ENCODE results near the gene CAPN2. TPM values are rescaled to one million over a fixed set of nuclear protein-coding genes. Genes with fewer than 3 reads are reported as not detected.

CAPN2 gene
- 100 to 1,000 TPM in 3 of 4 donors, 10 to 100 TPM in 1; 96.5 to 170 (median 117) TPM for total RNA-seq

- H3K4me1 ChIP-seq: no peaks in the 10 kb centered on the region
- H3K9me3 ChIP-seq: no peaks in the 10 kb centered on the region
- intact Hi-C loops (cut with DNase I; ENCODE audit: low total_unique reads): loop anchor here (5.0 kb wide), 1 partner anchor 35 kb away; no protein-coding TSS in a partner anchor
- peak; percentile 76 to 85 for DNase-seq
- H3K27me3 ChIP-seq: no peaks in the 10 kb centered on the region
- peak within 1 kb of the TSS; percentile 62 to 76 for H3K4me3 ChIP-seq
- peak; percentile 58 to 92 (median 88) for TF ChIP-seq CTCF (IDR thresholded peaks at IDR 0.05)
- peak; percentile 52 to 90 for TF ChIP-seq POLR2A (IDR thresholded peaks at IDR 0.05)
- peak within 1 kb of the TSS; percentile 94 to 96 for H3K27ac ChIP-seq
- no peaks in the 10 kb centered on the region for H3K36me3 ChIP-seq
Measured at GRCh38 chr1:223712194-223712849, at the start of gene CAPN2. CAPN2 (plus strand) TSS chr1:223712539; CDS start chr1:223712641, 102 bp downstream.

- TF ChIP-seq CTCF (IDR thresholded peaks at IDR 0.05): no peak
- TF ChIP-seq POLR2A (IDR thresholded peaks at IDR 0.05): no peak
- Histone ChIP-seq H3K4me1 (no peaks in the 10 kb centered on the region), H3K27me3 (no peaks in the 10 kb centered on the region), H3K36me3 (no peaks in the 10 kb centered on the region), H3K27ac (no peak overlapping the region), H3K9me3 (no peaks in the 10 kb centered on the region), H3K4me3 (no peak overlapping the region)
- intact Hi-C loops (cut with DNase I; ENCODE audit: low total_unique reads): no loop called here
- DNase-seq: no peak
Measured at GRCh38 chr1:223662943-223663342, 49.4 kb upstream of the CAPN2 start.

GRCh38 chr1:223664106-223664505 is 48.2 kb upstream of the CAPN2 start:
- intact Hi-C loops (cut with DNase I; ENCODE audit: low total_unique reads): no loop called here
- no peaks in the 10 kb centered on the region for H3K9me3 ChIP-seq
- no peak for TF ChIP-seq POLR2A (IDR thresholded peaks at IDR 0.05)
- TF ChIP-seq CTCF (IDR thresholded peaks at IDR 0.05): no peak
- no peaks in the 10 kb centered on the region for H3K4me1 ChIP-seq
- no peak for DNase-seq
- H3K27ac ChIP-seq: no peak overlapping the region
- no peak overlapping the region for H3K4me3 ChIP-seq
- H3K36me3 ChIP-seq: no peaks in the 10 kb centered on the region
- H3K27me3 ChIP-seq: no peaks in the 10 kb centered on the region

GRCh38 chr1:223665592-223666312 is 46.6 kb upstream of the CAPN2 start, which contains the start of gene CAPN8:
CAPN8 (minus strand) TSS chr1:223665701; CDS start chr1:223665646, 55 bp downstream.
- intact Hi-C loops (cut with DNase I; ENCODE audit: low total_unique reads): no loop called here
- no peaks in the 10 kb centered on the region for H3K36me3 ChIP-seq
- no peaks in the 10 kb centered on the region for H3K9me3 ChIP-seq
- no peak for DNase-seq
- H3K27me3 ChIP-seq: no peaks in the 10 kb centered on the region
- no peak within 1 kb of the TSS for H3K4me3 ChIP-seq
- TF ChIP-seq POLR2A (IDR thresholded peaks at IDR 0.05) (no peak), CTCF (IDR thresholded peaks at IDR 0.05) (no peak)
- H3K27ac ChIP-seq: no peak within 1 kb of the TSS
- no peaks in the 10 kb centered on the region for H3K4me1 ChIP-seq
